HG03095 (cell line): Measurements from ENCODE around the gene SVEP1.
A peak's percentile ranks its signal among the peaks of the same experiment; 100 is the strongest.
"Not testable (repeated sequence)": the region's sequence is repeated elsewhere in the genome, so short reads cannot be mapped to it uniquely, and the experiment has no call there.

Experiments
- ATAC-seq: cut with Tn5 transposase; IDR thresholded peaks from one replicate; pipeline ENCODE4 v1.9.1; 2021; ENCODE audit warnings: moderate library complexity; ENCODE audit not compliant: unreplicated experiment

SVEP1 gene

GRCh38 chr9:110579034-110579861, at the start of gene SVEP1:
Gene SVEP1 (minus strand): TSS chr9:110579741. CDS start chr9:110579543, 198 bp downstream.
- no peak for ATAC-seq

DNA sequence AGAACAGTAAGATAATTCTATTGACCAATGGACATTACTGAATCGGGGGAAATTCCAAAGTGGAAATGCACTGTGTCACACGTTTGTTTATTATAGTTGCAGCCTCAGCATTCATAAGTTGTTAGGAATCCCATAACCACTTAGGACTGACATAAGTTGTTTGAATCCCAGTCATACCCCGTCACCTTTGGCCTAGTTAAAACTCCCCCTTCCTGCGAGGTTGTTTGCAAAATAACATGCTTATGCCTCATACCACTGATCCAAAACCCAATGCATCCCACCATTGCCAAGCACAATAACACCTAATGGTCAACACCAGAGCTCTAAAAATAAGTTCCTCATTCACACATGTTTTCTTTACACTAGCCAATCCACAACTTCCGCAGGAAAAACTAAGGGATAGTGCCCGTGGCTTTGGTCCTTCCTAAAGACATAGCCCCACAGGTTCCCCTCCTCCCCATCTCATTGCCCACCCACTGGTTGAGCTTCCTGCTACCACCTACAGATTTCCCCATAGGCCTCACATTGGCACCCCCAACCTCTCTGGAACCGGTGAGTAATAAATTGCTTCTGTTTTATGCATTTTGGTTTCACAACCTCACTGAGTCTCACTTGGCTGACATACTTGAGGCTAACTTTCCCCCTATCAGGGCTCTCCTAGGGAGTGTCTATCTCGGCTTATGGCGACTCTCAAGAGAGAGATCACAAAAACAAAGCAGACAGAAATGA, 46.7 kb upstream of the SVEP1 start:
- peak; percentile 92 for ATAC-seq

DNA sequence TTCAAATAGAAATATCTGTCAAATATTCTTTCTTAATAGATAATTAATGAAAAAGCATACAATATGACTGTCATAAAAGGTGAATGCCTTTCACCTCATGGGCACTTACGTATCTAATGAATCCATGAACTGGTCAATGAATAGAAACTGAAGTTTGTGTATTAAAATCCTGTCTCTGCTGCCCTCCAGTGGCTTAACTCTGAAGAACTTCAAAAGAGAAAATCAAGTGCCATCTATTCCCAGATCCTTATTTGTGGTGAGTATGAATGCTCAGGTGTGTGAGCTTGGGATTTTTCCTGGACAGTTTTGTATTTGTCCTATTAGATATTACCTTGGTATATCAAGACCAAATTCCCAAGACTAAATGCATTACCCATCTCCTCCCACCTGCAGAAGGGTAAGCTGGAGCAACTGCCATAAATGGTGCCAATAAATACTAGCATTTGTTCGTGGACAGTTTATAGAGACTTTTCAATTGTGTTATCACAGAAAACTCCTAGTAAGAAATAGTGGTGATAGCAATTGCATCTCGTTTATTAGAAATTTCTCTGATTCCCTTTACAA, 44.0 kb upstream of the SVEP1 start:
- ATAC-seq, result no peak

- ATAC-seq, result no peak
Measured at GRCh38 chr9:110622368-110622767, 42.8 kb upstream of the SVEP1 start.

DNA sequence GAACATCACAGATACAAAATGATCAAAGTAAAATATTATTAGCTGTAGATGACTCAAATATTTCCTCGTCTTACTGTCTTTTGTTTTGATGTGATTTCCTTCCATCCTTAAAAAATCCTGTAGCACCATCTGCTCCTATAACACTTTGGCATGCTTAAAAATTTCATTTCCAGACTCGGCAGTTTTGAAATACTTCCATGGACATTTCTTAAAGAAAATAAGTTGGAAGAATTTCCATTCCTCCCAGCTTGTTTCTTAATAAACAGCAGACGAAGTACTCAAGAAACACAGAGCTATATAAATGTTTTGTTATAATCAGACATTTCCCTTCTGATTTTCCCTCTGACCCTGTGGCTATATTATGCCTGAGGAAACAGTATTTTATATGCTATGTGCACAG, 41.2 kb upstream of the SVEP1 start:
- no peak for ATAC-seq

- ATAC-seq, result no peak
Measured at GRCh38 chr9:110619831-110620230, 40.3 kb upstream of the SVEP1 start.

- ATAC-seq, result no peak
Measured at GRCh38 chr9:110615498-110615897, 36.0 kb upstream of the SVEP1 start.

- ATAC-seq, result not testable (repeated sequence)
Measured at GRCh38 chr9:110614576-110614975, 35.0 kb upstream of the SVEP1 start.

DNA sequence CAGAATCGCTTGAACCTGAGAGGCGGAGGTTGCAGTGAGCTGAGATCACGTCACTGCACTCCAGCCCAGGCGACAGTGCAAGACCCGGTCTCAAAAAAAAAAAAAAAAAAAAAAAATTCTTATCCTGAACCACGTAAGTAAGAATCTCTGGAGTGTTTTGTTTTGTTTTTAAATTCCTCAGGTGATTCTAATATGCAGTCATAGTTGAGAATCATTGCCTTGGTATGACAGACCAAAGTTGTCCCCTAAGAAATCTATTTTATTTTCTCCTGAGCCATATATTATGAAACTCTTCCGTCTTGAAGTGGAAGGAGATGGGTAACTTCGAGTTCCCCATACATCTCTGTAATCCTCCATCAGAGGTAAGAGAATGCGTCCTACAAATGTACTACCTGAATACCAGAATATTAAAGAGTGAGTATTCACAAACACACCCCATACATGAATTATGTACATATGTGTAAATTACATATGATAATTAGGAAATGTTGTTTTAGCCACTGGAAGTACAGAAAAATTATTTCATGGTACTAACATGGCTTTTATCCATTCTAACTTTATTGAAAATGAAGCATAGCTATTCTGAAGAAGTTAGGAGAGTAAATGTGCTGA, 26.7 kb upstream of the SVEP1 start:
- ATAC-seq, result no peak

- no peak for ATAC-seq
Measured at GRCh38 chr9:110605565-110605964, 26.0 kb upstream of the SVEP1 start.

- no peak for ATAC-seq
Measured at GRCh38 chr9:110604171-110604601, 24.6 kb upstream of the SVEP1 start.

DNA sequence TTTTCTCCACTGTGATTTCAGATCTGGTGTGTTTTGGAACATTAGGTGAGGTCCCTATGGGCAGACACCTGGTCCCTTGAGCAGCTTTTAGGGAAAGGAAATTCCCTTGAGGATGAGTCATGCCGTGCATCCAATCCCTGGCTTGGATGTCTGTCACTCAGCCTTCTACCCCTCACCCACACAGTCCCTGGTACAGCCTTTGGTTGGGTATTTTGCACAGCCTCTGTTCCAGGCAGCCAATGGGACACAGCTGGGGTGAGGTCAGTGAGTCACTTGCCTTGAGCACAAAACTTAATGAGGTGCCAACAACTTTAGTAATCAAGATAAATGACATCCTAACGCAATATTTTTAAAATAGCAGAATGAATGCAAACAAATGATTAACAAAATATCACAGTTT, 22.7 kb upstream of the SVEP1 start:
- no peak for ATAC-seq

GRCh38 chr9:110601098-110601497, 21.6 kb upstream of the SVEP1 start:
- ATAC-seq, result no peak

GRCh38 chr9:110599468-110599867, 19.9 kb upstream of the SVEP1 start:
- no peak for ATAC-seq

- ATAC-seq, result no peak
Measured at GRCh38 chr9:110592044-110592830, 12.7 kb upstream of the SVEP1 start.

- no peak for ATAC-seq
Measured at GRCh38 chr9:110591526-110591925, 12.0 kb upstream of the SVEP1 start.

DNA sequence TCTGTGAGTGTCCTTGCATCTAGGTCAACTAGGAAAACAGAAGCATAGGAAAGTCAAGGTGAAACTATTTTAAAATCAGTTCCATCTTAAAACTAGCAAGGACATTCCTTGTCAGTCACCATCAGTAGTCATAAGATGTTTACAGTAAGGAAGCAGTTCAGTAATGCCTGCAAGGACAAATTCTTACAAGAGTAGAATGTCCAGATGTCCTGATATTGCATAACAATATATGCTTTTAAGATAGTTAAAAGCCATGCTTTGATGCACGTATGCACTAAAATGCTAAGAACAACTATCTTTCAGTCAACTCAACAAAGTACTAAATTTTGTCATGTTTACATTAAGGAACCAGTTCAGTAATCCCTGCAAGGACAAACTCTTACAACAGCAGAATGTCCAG, 11.3 kb upstream of the SVEP1 start:
- ATAC-seq, result no peak

DNA sequence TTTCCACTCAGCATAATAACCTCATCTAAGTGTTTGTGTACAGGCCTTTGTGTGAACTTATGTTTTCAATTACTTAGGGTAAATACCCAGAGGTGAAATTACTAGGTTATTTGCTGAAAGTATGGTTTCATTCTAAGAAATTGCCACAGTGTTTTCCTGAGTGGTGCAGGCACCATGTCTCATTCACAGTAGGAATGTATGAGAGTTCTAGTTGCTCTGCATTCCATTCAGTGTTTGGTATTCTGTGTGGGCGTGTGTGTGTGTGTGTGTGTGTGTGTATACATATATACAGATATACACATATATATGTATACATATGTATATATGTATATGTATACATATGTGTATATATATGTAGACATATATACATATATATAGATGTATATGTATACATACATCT, 8.8 kb upstream of the SVEP1 start:
- no peak for ATAC-seq

GRCh38 chr9:110583237-110583636, 3.7 kb upstream of the SVEP1 start:
- ATAC-seq, result no peak

- no peak for ATAC-seq
Measured at GRCh38 chr9:110582156-110582555, 2.6 kb upstream of the SVEP1 start.

DNA sequence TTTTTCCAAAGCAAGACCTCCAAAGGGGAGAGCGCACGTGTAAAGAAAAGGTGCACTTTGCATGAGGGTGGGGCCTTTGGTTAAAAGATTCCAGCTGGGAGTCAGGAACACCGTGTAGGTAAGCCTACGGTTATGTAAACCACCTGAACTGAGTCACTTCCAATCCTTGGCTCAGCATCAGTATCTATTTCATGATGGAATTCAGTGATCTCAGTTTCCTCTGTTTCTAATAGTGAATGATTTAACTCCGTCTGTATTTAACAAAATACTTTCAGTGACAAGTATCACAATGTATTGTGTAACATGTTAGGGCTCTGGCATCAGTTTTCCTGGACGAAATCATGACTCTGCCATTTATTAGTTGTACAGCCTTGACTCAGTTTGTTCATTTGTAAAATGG, 1.3 kb upstream of the SVEP1 start:
- no peak for ATAC-seq
